D721Med (cell line): ENCODE results near the gene SPAG16.
"Not testable (repeated sequence)": the region's sequence is repeated elsewhere in the genome, so short reads cannot be mapped to it uniquely, and the experiment has no call there.

Experiments used
- DNase-seq: peaks from one replicate; pipeline ENCODE4 v3.0.0; 2011; ENCODE audit warnings: low spot score; ENCODE audit not compliant: insufficient read length
- FAIRE-seq: peaks from 2 replicates; lab custom pipeline; 2011; peaks lifted over from hg19 to GRCh38; lab: Jason Lieb, UNC
- CTCF ChIP-seq: IDR thresholded peaks from 2 replicates; pipeline ENCODE4 v1.5.1; 2012; ENCODE audit warnings: mild to moderate bottlenecking, control low read depth; ENCODE audit not compliant: insufficient read depth; ENCODE audit errors: missing control alignments

SPAG16 gene

DNA sequence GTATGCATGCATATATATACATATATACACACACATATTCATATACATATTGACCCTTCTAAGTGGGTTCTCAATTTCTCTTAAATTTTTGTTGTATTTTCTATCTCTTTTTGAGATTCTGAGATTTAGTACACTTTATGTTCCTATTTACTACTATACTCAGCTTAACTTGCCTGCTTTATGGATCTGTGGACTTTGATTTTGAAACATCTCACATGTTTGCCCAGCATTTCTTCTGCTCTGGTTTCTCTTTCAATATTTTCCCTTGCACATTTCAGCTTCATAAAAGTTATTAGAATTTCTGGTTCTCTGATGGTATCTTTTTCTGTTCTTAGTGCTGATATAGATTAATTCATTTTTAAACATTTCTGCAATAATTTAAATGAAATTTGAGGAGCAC lies 380.6 kb downstream of the SPAG16 start:
- no peak for TF ChIP-seq CTCF
- no peak for DNase-seq
- FAIRE-seq = peak; percentile 35

- TF ChIP-seq CTCF = no peak
- FAIRE-seq (no peak), DNase-seq (no peak)
Observed at GRCh38 chr2:213669657-213670056, 385.4 kb downstream of the SPAG16 start.

GRCh38 chr2:213678437-213679218 lies 394.4 kb downstream of the SPAG16 start:
- FAIRE-seq = no peak

DNA sequence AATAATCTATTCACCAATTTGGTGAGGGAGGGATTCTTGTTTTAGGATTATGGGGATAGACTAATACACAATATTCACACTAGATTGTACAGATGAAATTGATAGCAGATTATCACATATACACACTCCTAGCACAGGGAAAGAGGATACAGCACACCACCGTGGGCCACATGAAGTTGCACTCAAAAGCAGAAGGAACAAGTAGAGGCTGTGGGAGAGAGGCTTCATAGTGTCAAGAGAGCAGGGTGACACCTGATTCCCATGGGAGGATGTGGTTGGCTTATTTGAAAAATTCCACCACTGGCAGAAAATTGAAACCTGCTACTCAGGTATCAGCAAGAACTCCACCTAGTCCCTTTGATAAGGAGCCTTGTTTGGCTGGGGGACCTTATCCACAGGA lies 395.6 kb downstream of the SPAG16 start:
- DNase-seq = no peak
- no peak for FAIRE-seq
- no peak for TF ChIP-seq CTCF

More at GRCh38 chr2:213678437-213679218, 394.4 kb downstream of the SPAG16 start:
- DNase-seq = no peak
- no peak for TF ChIP-seq CTCF

- FAIRE-seq (no peak), DNase-seq (no peak)
- no peak for TF ChIP-seq CTCF
Observed at GRCh38 chr2:213682276-213682675, 398.0 kb downstream of the SPAG16 start.

GRCh38 chr2:213688133-213688532 lies 403.9 kb downstream of the SPAG16 start:
- FAIRE-seq = no peak
- no peak for TF ChIP-seq CTCF
- DNase-seq = no peak

GRCh38 chr2:213688825-213689224 lies 404.6 kb downstream of the SPAG16 start:
- FAIRE-seq, DNase-seq: not testable (repeated sequence)
